Body of pancreas (tissue), 4 donors: Measurements from ENCODE around the gene FBXL20.

Source experiments
- POLR2A ChIP-seq, 3 donors: fragments of 450-650 bp; IDR thresholded peaks; one replicate each; pipeline ENCODE4 v1.6.1; 2016; ENCODE audit warnings: antibody characterized with exemption in 3 of 3, mild to moderate bottlenecking in 2 of 3
- TF ChIP-seq, protein P1 (sequence below), 7 experiments: fragments of 450-650 bp in 4 of 7; fragments of 200-600 bp in 3 of 7; sonication (generic) in 3 of 7; IDR thresholded peaks; one replicate each; pipeline ENCODE4 v1.5.1; 2016 to 2019; ENCODE audit warnings: antibody characterized with exemption in 7 of 7

DNA sequence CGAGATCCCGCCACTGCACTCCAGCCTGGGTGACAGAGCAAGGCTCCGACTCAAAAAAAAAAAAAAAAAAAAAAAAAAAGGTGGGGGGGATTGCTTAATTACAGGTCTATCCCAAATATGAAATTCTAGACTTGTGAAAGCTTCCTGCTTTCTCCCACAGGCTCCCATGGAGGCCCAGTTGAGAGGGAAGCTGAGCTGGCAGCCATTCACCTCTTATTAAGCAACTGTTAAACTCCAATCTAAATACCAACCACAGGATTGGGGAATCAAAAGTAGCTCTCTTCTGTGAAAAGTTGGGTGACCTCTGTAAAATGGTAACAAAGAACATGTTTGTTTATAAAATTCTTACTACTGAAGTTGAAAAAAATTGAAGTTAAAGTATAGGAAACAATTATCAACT lies 129.9 kb downstream of the FBXL20 start:
- TF ChIP-seq, protein P1, sequence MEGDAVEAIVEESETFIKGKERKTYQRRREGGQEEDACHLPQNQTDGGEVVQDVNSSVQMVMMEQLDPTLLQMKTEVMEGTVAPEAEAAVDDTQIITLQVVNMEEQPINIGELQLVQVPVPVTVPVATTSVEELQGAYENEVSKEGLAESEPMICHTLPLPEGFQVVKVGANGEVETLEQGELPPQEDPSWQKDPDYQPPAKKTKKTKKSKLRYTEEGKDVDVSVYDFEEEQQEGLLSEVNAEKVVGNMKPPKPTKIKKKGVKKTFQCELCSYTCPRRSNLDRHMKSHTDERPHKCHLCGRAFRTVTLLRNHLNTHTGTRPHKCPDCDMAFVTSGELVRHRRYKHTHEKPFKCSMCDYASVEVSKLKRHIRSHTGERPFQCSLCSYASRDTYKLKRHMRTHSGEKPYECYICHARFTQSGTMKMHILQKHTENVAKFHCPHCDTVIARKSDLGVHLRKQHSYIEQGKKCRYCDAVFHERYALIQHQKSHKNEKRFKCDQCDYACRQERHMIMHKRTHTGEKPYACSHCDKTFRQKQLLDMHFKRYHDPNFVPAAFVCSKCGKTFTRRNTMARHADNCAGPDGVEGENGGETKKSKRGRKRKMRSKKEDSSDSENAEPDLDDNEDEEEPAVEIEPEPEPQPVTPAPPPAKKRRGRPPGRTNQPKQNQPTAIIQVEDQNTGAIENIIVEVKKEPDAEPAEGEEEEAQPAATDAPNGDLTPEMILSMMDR (IDR thresholded peaks at IDR 0.05) = no peak
- no peak for TF ChIP-seq POLR2A (IDR thresholded peaks at IDR 0.05)
